Measurements from ENCODE around the gene GRXCR1. TPM values are rescaled to one million over a fixed set of nuclear protein-coding genes. Genes with fewer than 3 reads are reported as not detected.

Gene GRXCR1
- total and polyA plus RNA-seq, 2 of the 4 experiments (the other 2 are of a cell fraction), result not detected

DNA sequence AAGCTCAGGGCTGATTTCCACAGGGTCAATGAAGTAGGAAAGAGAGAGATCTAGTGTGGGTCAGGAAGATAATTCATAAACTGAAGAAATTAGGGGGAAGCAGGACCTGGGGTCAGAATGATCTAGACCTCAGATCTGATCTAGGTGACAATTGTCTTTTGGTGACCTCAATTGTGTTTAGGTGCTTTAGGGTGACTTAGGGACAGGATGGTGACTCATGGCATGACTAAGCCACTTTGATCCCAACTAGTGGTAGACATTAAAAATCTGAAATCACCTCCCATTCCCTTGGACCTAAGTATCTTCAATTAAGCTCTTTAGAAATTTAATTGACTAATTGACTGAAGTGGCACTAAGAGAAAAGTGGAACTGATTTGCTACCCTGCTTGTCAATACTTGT, 36.7 kb upstream of the GRXCR1 start:
- no peak overlapping the region for H3K56ac ChIP-seq (ENCODE audit: extremely low read depth, insufficient read depth, low read length)
- no peaks in the 10 kb centered on the region for H4K20me1 ChIP-seq (ENCODE audit: insufficient read depth, low read length)
- H3K14ac ChIP-seq (replicated peaks; ENCODE audit: low read depth, low read length), result no peak overlapping the region
- TF ChIP-seq, protein P1, sequence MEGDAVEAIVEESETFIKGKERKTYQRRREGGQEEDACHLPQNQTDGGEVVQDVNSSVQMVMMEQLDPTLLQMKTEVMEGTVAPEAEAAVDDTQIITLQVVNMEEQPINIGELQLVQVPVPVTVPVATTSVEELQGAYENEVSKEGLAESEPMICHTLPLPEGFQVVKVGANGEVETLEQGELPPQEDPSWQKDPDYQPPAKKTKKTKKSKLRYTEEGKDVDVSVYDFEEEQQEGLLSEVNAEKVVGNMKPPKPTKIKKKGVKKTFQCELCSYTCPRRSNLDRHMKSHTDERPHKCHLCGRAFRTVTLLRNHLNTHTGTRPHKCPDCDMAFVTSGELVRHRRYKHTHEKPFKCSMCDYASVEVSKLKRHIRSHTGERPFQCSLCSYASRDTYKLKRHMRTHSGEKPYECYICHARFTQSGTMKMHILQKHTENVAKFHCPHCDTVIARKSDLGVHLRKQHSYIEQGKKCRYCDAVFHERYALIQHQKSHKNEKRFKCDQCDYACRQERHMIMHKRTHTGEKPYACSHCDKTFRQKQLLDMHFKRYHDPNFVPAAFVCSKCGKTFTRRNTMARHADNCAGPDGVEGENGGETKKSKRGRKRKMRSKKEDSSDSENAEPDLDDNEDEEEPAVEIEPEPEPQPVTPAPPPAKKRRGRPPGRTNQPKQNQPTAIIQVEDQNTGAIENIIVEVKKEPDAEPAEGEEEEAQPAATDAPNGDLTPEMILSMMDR (conservative IDR thresholded peaks at IDR 0.05; ENCODE audit: low read depth, low read length), result no peak
- TF ChIP-seq FOS (IDR thresholded peaks at IDR 0.05; ENCODE audit: low read depth, low read length), result no peak
- H3K4me2 ChIP-seq (ENCODE audit: low read depth, low read length), result no peak overlapping the region
- H2BK5ac ChIP-seq (ENCODE audit: low read depth, low read length, poor library complexity, severe bottlenecking), result no peak overlapping the region
- H4K5ac ChIP-seq (ENCODE audit: low read depth, low read length), result no peak overlapping the region
- no peak overlapping the region for H4K91ac ChIP-seq (ENCODE audit: insufficient read depth, low read depth, low read length)
- no peaks in the 10 kb centered on the region for H3K27me3 ChIP-seq (ENCODE audit: control insufficient read depth, insufficient read depth, low read length)
- H3K23ac ChIP-seq (ENCODE audit: low read depth, low read length), result no peak overlapping the region
- no peaks in the 10 kb centered on the region for H3K9me1 ChIP-seq (ENCODE audit: insufficient read depth, low read length)
- H2BK120ac ChIP-seq (ENCODE audit: low read depth, low read length), result no peak overlapping the region
- no TSS peak for BruUV-seq (replicated peaks)
- H2AK5ac ChIP-seq (ENCODE audit: low read depth, low read length), result no peak overlapping the region
- intact Hi-C loops (cut with micrococcal nuclease), result no loop called here
- no peak overlapping the region for H3K4me3 ChIP-seq (ENCODE audit: insufficient read depth, low read depth, low read length)
- no peak overlapping the region for H3K9ac ChIP-seq (ENCODE audit: low read depth, low read length)
- H3K9me3 ChIP-seq (ENCODE audit: control insufficient read depth, insufficient read depth, low read length), result no peaks in the 10 kb centered on the region
- no peak overlapping the region for H3K27ac ChIP-seq (ENCODE audit: insufficient read depth, low read length)
- ChIA-PET CTCF (no interaction called here), POLR2A (ENCODE audit: unreplicated experiment) (no interaction called here)
- DNase-seq, result no peak
- ATAC-seq (ENCODE audit: low read depth), result no peak
- no peak overlapping the region for H4K8ac ChIP-seq (ENCODE audit: low read depth in 2 of 2, low read length in 2 of 2)
- no peaks in the 10 kb centered on the region for H3K36me3 ChIP-seq (ENCODE audit: control insufficient read depth, insufficient read depth, low read length)
- no peaks in the 10 kb centered on the region for H3K79me1 ChIP-seq (ENCODE audit: low read depth in 1 of 2, low read length in 2 of 2)
- dilution Hi-C loops (cut with HindIII; ENCODE audit: low sequenced_read_pairs, unreplicated experiment), result no loop called here
- no peak overlapping the region for H2BK20ac ChIP-seq (ENCODE audit: low read depth, low read length)
- no peak overlapping the region for H2BK15ac ChIP-seq (ENCODE audit: low read depth, low read length)
- no peak overlapping the region for H3K4ac ChIP-seq (ENCODE audit: low read depth, low read length)
- no peak overlapping the region for H2AFZ ChIP-seq (replicated peaks; ENCODE audit: low read length, poor library complexity)
- in situ Hi-C loops (cut with MboI; ENCODE audit: low sequenced_read_pairs), result no loop called here
- no peak overlapping the region for H2AK9ac ChIP-seq (replicated peaks; ENCODE audit: low read depth, low read length, poor library complexity)
- H3K4me1 ChIP-seq (ENCODE audit: control insufficient read depth, insufficient read depth, low read length), result no peaks in the 10 kb centered on the region
- H3K18ac ChIP-seq (ENCODE audit: low read depth, low read length), result no peak overlapping the region

Data from IMR-90 (cell line).